ENCODE data around the gene SS18L1.

GRCh38 chr20:62131560-62132320 is 11.8 kb upstream of the SS18L1 start:
- TF ChIP-seq POLR2A (IDR thresholded peaks at IDR 0.05; ENCODE audit: low read depth, low read length) (no peak), POLR2AphosphoS5 (IDR thresholded peaks at IDR 0.05; ENCODE audit: low read depth, low read length) (no peak)
